GM06990 (cell line): ENCODE data around the gene SLC9A9.
"Not testable (repeated sequence)": the region's sequence is repeated elsewhere in the genome, so short reads cannot be mapped to it uniquely, and the experiment has no call there.

Experiments used
- DNase-seq: peaks from one replicate; pipeline ENCODE4 v3.0.0-alpha.2; 2011; ENCODE audit not compliant: insufficient read length; ENCODE audit errors: extremely low read depth
- H3K27me3 ChIP-seq: replicated peaks from 2 replicates; pipeline ENCODE4 v1.6.0; 2011; ENCODE audit warnings: low read length; ENCODE audit not compliant: control insufficient read depth, insufficient read depth
- H3K36me3 ChIP-seq: 2 replicates; pipeline ENCODE4 v1.5.1; 2011; ENCODE audit warnings: low read length; ENCODE audit not compliant: control insufficient read depth, insufficient read depth
- H3K4me3 ChIP-seq: replicated peaks from 2 replicates; pipeline ENCODE4 v1.5.1; 2011; ENCODE audit warnings: low read depth, mild to moderate bottlenecking, control low read depth, low read length
- CTCF ChIP-seq: IDR thresholded peaks from 2 replicates; pipeline ENCODE4 v1.5.1; 2011; ENCODE audit warnings: low read length, control low read depth, mild to moderate bottlenecking, inconsistent platforms; ENCODE audit not compliant: insufficient read depth, poor library complexity, severe bottlenecking

The SLC9A9 gene

GRCh38 chr3:143288944-143289343 is 559.3 kb downstream of the SLC9A9 start:
- TF ChIP-seq CTCF = no peak
- Histone ChIP-seq H3K27me3 (no peaks in the 10 kb centered on the region), H3K4me3 (no peak overlapping the region), H3K36me3 (no peaks in the 10 kb centered on the region)
- no peak for DNase-seq

DNA sequence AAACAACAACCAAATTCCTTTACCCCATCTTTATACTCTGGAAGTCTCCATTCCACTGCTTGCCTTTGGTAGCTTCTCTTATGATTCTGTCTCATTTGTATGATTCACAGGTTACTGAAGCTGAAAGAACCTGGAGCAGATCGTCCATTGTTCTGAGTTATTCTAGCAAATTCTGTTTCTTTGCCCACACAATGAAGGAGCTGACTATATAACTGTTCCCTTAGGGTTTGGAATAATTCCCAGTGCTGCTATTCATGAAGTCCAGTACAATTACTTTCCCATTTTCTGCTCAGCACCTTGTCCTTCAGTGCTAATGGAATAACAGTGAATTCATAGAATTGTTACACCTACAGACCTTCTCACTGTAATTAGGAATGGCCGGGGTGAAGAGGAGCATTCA is 560.9 kb downstream of the SLC9A9 start:
- DNase-seq = no peak
- no peak for TF ChIP-seq CTCF
- no peak overlapping the region for H3K4me3 ChIP-seq
- H3K27me3 ChIP-seq = no peaks in the 10 kb centered on the region
- H3K36me3 ChIP-seq = no peaks in the 10 kb centered on the region

- no peak for TF ChIP-seq CTCF
- no peaks in the 10 kb centered on the region for H3K27me3 ChIP-seq
- DNase-seq = no peak
- H3K36me3 ChIP-seq = no peaks in the 10 kb centered on the region
- no peak overlapping the region for H3K4me3 ChIP-seq
Observed at GRCh38 chr3:143286392-143287010, 561.8 kb downstream of the SLC9A9 start.

- TF ChIP-seq CTCF = no peak
- H3K36me3 ChIP-seq = no peaks in the 10 kb centered on the region
- H3K4me3 ChIP-seq = no peak overlapping the region
- H3K27me3 ChIP-seq = no peaks in the 10 kb centered on the region
- DNase-seq = no peak
Observed at GRCh38 chr3:143283432-143284128, 564.7 kb downstream of the SLC9A9 start.

DNA sequence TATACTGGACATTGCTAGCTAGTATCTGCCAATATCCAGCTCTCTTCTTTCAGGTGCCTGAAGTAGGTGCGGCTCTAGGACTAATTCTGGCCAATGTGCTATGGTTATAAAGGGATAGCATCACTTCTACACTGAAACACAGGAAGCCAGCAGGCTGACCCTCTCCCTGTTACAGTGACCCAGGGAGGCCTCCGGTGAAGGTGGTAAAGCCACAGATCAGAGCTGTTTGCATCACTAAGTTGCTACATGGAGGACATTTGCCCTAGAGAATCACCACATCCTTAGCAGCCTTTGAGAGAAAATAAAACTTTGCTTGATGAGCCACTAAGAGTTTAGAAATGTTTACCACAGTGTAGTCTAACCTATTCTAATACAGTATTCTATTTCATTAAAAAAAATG is 567.3 kb downstream of the SLC9A9 start:
- Histone ChIP-seq H3K4me3 (no peak overlapping the region), H3K27me3 (no peaks in the 10 kb centered on the region), H3K36me3 (no peaks in the 10 kb centered on the region)
- no peak for DNase-seq
- TF ChIP-seq CTCF = no peak

- H3K36me3 ChIP-seq, H3K27me3 ChIP-seq, H3K4me3 ChIP-seq, DNase-seq: not testable (repeated sequence)
Observed at GRCh38 chr3:143279567-143279966, 568.7 kb downstream of the SLC9A9 start.
